HEK293T (cell line): Measurements from ENCODE around the gene TRIM38.

Experiments used
- ARNT ChIP-seq: fragments of 450-650 bp; IDR thresholded peaks from 2 replicates; pipeline ENCODE4 v1.6.1; 2017; ENCODE audit warnings: mild to moderate bottlenecking
- BHLHE40 ChIP-seq: fragments of 450-650 bp; IDR thresholded peaks from 2 replicates; pipeline ENCODE4 v1.6.1; 2016; ENCODE audit warnings: mild to moderate bottlenecking, moderate library complexity, borderline replicate concordance
- ELF4 ChIP-seq: fragments of 450-650 bp; IDR thresholded peaks from 2 replicates; pipeline ENCODE4 v1.6.1; 2017; ENCODE audit warnings: antibody characterized with exemption
- FOXA1 ChIP-seq: fragments of 450-650 bp; IDR thresholded peaks from 2 replicates; pipeline ENCODE4 v1.6.1; 2016; ENCODE audit warnings: mild to moderate bottlenecking
- FOXK2 ChIP-seq: fragments of 450-650 bp; IDR thresholded peaks from 2 replicates; pipeline ENCODE4 v1.6.1; 2016; ENCODE audit warnings: mild to moderate bottlenecking
- FOXM1 ChIP-seq: fragments of 450-650 bp; IDR thresholded peaks from 2 replicates; pipeline ENCODE4 v1.6.1; 2017; ENCODE audit warnings: mild to moderate bottlenecking, borderline replicate concordance
- HDGF ChIP-seq: fragments of 450-650 bp; IDR thresholded peaks from 2 replicates; pipeline ENCODE4 v1.6.1; 2017; ENCODE audit warnings: antibody characterized with exemption, borderline replicate concordance
- L3MBTL2 ChIP-seq: fragments of 450-650 bp; conservative IDR thresholded peaks from 2 replicates; pipeline ENCODE4 v1.6.1; 2016; ENCODE audit warnings: mild to moderate bottlenecking
- NFRKB ChIP-seq: fragments of 450-650 bp; IDR thresholded peaks from 2 replicates; pipeline ENCODE4 v1.6.1; 2016; ENCODE audit warnings: mild to moderate bottlenecking, moderate library complexity
- PKNOX1 ChIP-seq: fragments of 450-650 bp; IDR thresholded peaks from 2 replicates; pipeline ENCODE4 v1.6.1; 2016
- SP1 ChIP-seq: fragments of 450-650 bp; IDR thresholded peaks from 2 replicates; pipeline ENCODE4 v1.6.1; 2017
- SUZ12 ChIP-seq: fragments of 450-650 bp; IDR thresholded peaks from 2 replicates; pipeline ENCODE4 v1.6.1; 2016; ENCODE audit warnings: mild to moderate bottlenecking
- TARDBP ChIP-seq: fragments of 450-650 bp; IDR thresholded peaks from 2 replicates; pipeline ENCODE4 v1.6.1; 2016
- ZNF384 ChIP-seq: fragments of 450-650 bp; IDR thresholded peaks from 2 replicates; pipeline ENCODE4 v1.6.1; 2016

- TF ChIP-seq ARNT (no peak), TARDBP (no peak), BHLHE40 (no peak), SUZ12 (no peak), FOXA1 (no peak), HDGF (no peak), NFRKB (no peak), FOXK2 (no peak), L3MBTL2 (no peak), FOXM1 (no peak), SP1 (no peak), ZNF384 (no peak), ELF4 (no peak), PKNOX1 (no peak)
Measured at GRCh38 chr6:25972902-25973301, 10.3 kb downstream of the TRIM38 start.
